GM21825 (cell line): Measurements from ENCODE around the gene STK39.

Experiments used
- ATAC-seq: cut with Tn5 transposase; IDR thresholded peaks from one replicate; pipeline ENCODE4 v1.9.1; 2021; ENCODE audit warnings: mild to moderate bottlenecking, moderate library complexity; ENCODE audit not compliant: unreplicated experiment

Gene STK39

DNA sequence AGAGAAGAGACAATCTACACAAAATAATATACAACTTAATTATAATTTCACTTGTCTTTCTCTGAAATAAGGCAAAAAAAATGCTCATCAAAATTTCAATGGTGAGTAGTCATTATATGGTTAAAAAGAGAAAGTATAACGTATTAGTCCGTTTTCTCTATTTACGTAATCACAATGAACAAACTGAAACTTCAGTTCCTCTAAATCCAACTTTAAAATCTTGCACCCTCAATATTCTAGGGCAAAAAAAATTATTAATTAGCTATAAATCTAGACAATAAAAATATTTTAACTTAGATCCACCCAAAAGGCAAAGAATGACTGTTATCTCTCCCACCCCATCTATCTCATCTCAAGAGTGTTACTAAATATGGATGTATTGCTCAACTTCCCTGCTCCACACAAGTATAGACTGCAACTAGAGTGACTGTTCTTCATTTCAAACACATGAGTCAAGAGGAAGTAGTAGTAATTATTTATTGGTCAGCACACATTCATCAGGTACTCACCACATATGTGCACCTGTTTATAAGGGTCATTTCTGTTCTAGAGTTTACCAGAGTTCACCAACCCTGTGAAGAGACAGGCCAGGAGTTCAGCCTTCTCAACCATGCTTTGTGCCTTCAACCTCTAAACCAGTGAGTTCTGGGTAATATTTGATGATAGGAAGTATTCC lies 36.4 kb downstream of the STK39 start:
- ATAC-seq, result no peak

GRCh38 chr2:168210216-168210894 lies 37.0 kb downstream of the STK39 start:
- no peak for ATAC-seq

DNA sequence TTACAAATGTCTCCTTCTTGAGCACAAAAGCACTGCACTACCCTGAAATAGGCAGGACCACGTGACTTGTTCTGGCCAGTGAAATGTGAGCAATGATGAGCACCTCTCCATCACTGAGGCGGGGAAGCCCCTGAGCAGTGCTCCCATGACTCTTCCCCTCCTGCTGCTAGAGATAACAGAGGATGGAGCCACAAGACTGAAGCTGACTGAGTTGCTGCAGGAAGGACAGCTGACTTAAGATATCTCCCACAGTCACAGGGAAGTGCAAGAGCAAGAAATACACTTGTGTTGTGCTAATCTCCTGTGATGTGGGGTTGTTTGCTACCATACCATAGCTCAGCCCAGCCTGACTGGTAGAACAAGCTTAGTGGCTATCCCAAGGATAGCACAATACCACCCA lies 38.7 kb downstream of the STK39 start:
- no peak for ATAC-seq

GRCh38 chr2:168207851-168208250 lies 39.5 kb downstream of the STK39 start:
- ATAC-seq, result no peak

- ATAC-seq, result no peak
These were observed 43.4 kb downstream of the STK39 start for GRCh38 chr2:168203762-168204693.

GRCh38 chr2:168201584-168202116 lies 45.7 kb downstream of the STK39 start:
- no peak for ATAC-seq

GRCh38 chr2:168200930-168201583 lies 46.3 kb downstream of the STK39 start:
- no peak for ATAC-seq

DNA sequence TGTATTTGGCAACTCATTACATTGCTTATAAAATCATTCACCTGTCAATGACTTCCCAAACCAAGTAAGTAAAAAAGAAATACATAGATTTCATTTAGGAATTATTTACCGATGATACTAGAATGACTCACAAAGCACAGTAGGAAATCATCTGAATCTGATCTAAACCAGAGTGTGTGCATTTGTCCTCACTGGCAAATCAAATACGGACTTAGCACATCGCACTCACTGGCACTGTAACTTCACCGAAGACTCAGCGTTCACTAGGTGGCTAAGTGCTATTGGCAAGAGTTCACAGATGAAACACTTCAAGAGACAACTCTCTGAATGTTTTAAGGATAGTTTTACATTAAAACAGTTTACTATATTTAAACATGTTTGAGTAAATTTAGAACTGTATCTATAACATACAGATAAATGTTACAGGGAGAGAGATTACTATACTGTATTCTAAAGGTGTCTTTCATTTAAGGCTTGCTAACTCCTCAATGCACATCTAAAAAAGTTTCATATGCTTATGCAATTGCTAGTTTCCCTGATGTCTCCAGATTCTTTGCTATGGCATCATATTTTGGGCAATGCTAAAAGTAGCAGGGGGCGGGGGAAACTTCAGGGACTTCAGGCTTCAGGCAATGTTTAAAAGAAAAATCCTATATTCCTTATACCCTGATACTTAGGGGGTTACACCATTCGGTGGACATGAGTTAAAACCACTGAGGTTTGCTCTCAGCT lies 48.8 kb downstream of the STK39 start:
- ATAC-seq, result no peak

DNA sequence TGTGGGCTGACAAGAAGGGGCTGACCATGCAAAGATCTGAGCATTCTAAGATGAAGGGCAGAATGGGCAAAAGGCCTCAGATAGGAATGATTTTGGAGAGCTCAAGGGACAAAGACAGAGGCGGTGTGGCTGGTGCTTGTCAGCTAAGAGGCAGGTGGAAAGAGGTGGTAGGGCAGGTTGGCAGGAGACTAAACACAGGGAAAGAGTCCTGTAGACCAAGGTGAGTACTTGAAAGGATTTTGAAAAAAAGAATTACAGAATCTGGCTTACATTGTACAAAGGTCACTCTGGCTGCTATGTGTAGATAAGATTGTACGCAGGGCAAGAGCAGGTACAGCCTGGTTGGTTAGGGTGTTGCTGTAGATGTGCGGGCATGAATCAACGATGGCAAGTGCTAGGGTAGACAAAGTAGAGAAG lies 50.6 kb downstream of the STK39 start:
- ATAC-seq, result no peak

- peak; percentile 94 for ATAC-seq
These were observed 52.4 kb downstream of the STK39 start for GRCh38 chr2:168194784-168195522.

GRCh38 chr2:168192839-168193616 lies 54.4 kb downstream of the STK39 start:
- no peak for ATAC-seq

DNA sequence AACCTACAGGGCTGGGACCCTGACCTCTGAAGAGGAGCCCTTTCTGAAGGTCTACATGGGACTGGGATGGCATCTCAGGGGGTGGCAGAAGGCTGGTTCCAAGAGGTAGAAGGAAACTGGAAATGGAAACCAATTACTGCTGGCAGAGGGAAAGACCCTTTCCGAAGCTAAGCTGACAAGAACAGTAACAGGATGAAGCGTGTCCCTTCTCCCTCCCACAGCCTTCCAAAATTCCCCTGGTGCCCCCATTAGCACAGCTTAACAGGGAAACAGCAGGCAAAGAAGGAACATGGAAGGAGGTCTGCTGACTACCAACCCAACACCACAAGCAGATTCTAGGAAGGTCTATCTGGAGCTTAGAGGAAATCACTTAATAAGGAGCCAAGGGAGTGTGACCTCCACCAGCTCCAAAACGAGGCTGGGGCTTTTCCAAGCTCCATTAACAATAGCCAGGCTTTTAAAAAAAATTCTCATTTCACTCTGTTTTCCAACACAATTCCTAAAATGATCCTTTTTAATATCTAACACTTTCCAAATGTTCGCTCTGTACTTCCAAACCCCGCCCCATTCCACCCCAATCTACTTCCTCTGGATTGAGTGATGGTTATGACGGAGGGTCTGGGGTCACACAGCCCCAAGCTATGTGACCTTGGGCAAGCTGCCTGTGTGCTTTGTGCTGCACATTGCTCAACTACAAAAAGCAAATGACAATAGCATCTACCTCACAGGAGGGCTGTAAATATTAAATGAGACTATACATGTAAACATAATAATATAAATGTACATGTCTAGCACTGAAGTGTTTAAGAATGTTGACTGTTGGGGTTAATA lies 55.2 kb downstream of the STK39 start:
- ATAC-seq, result no peak

DNA sequence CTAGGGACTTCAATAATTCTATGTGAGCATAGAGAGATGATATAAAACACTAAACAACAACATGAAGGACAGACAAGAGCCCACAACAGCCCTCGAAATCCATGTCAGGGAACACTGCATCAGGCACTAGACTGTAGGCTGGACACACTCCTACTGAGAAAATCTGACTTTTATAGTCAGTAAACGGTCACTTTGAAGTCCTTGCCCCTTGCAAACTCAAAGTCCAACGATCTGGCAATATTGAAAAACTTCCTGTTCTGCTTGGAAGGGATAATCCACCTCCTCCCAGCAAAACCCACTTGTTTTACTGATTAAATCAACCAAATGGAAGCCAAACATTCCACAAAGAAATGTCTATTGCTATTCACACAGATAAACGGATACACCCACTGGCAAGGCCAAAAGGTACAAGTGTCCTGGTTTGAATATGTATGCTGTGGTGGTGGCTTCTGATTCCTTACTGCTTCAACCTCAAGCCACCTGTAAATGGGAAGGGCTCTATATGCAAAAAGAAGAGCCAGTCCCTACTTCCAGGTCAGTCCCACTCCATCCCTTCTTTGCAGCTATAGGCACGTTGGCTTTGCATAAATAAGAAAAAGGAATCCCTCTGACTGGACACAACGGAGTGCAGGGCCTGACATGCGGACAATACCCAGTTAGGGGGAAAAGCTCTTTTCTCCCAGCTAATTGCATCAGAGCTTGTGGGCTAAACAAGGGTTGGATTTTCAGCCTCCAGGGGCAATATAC lies 56.6 kb downstream of the STK39 start:
- ATAC-seq, result no peak

GRCh38 chr2:168189835-168190569 lies 57.4 kb downstream of the STK39 start:
- ATAC-seq, result no peak

DNA sequence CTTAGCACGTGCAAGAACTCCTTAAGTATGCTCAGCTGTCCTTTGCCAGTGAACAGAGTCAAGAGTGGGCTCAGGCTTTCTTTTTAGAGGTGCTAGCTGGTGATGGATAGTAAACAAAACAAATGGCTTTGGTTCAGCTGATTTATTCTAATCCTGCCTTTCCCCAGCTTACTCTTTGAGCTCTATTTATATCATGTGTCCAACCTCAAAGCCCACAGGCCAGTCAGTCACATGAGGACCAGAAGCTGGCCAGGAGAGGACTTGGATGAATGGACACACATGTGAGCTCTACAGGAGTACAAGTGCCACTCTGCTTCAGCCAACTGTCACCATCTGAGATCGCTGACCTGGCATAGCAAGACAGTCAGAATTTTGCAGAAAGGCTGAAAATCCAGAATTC lies 59.4 kb downstream of the STK39 start:
- ATAC-seq, result no peak

- no peak for ATAC-seq
These were observed 60.9 kb downstream of the STK39 start for GRCh38 chr2:168186452-168186851.
